ENCODE data around the gene ZDBF2.

DNA sequence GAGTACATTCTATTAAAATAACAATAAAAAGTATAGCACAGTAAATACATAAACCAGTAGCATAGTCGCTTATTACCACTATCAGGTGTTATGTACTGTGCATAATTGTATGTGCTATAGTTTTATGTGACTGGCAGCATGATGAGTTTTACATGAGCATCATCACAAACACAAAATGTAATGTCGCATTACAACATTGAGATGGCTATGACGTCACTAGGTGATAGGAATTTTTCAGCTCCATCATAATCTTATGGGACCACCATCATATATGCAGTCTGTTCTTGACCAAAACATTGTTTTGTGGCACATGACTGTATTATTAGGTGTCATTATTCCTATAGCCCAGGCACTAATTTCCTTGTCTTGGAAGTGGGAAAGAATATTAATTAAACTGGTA, 48.6 kb downstream of the ZDBF2 start:
- TF ChIP-seq, protein P1, sequence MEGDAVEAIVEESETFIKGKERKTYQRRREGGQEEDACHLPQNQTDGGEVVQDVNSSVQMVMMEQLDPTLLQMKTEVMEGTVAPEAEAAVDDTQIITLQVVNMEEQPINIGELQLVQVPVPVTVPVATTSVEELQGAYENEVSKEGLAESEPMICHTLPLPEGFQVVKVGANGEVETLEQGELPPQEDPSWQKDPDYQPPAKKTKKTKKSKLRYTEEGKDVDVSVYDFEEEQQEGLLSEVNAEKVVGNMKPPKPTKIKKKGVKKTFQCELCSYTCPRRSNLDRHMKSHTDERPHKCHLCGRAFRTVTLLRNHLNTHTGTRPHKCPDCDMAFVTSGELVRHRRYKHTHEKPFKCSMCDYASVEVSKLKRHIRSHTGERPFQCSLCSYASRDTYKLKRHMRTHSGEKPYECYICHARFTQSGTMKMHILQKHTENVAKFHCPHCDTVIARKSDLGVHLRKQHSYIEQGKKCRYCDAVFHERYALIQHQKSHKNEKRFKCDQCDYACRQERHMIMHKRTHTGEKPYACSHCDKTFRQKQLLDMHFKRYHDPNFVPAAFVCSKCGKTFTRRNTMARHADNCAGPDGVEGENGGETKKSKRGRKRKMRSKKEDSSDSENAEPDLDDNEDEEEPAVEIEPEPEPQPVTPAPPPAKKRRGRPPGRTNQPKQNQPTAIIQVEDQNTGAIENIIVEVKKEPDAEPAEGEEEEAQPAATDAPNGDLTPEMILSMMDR (conservative IDR thresholded peaks at IDR 0.05; ENCODE audit: low read depth, low read length), result no peak
- TF ChIP-seq EZH2 (IDR thresholded peaks at IDR 0.05; ENCODE audit: borderline replicate concordance, low read depth, low read length, poor library complexity, severe bottlenecking), result no peak

Measured in A673 (cell line).